Panc1 (cell line): ENCODE results near the gene CDC16. TPM values are rescaled to one million over a fixed set of nuclear protein-coding genes. Genes with fewer than 3 reads are reported as not detected.

Experiments used
- ATAC-seq: fragments of 200-7000 bp; cut with Tn5 transposase; 2 replicates; pipeline ENCODE4 v1.9.1; 2020; ENCODE audit warnings: mild to moderate bottlenecking, moderate library complexity
- BruUV-seq: library from RNA; stranded (reverse); fragments of 400-500 nt; replicated peaks from 2 replicates; lab custom pipeline; 2021; lab: Mats Ljungman, UMichigan
- CTCF ChIA-PET: fragments of 300-600 bp; sonication (Branson Sonifier 250); formaldehyde crosslinking; loops from one replicate; lab custom pipeline; 2022; ENCODE audit warnings: antibody characterized with exemption; lab: Charles Lee
- POLR2A ChIA-PET: fragments of 300-600 bp; sonication (Branson Sonifier 250); formaldehyde crosslinking; loops from one replicate; lab custom pipeline; 2022; ENCODE audit warnings: antibody characterized with exemption; lab: Charles Lee
- DNase-seq: peaks from one replicate; pipeline ENCODE4 v3.0.0-alpha.2; 2010; ENCODE audit warnings: low read depth, low spot score
- H3K27ac ChIP-seq: 2 replicates; pipeline ENCODE4 v1.5.1; 2011; ENCODE audit warnings: mild to moderate bottlenecking, low read length, inconsistent platforms
- H3K27me3 ChIP-seq: fragments of 200-500 bp; sonication (Bioruptor generic); 2 replicates; pipeline ENCODE4 v1.6.0; 2014; ENCODE audit warnings: low read length, inconsistent platforms; ENCODE audit not compliant: control insufficient read depth, insufficient read depth
- H3K36me3 ChIP-seq: fragments of 200-500 bp; sonication (Bioruptor generic); 2 replicates; pipeline ENCODE4 v1.5.1; 2014; ENCODE audit warnings: inconsistent platforms, mild to moderate bottlenecking, low read length, moderate library complexity; ENCODE audit not compliant: control insufficient read depth, insufficient read depth
- H3K4me1 ChIP-seq: 2 replicates; pipeline ENCODE4 v1.5.1; 2011; ENCODE audit warnings: inconsistent platforms, mild to moderate bottlenecking, low read length, moderate library complexity; ENCODE audit not compliant: control insufficient read depth, insufficient read depth
- H3K4me3 ChIP-seq, 2 experiments: 2 replicates each; pipeline ENCODE4 v1.5.1; 2011 to 2012; ENCODE audit warnings: low read depth in 2 of 2, low read length in 2 of 2, mild to moderate bottlenecking in 2 of 2, inconsistent platforms in 1 of 2, moderate library complexity in 1 of 2
- H3K9me3 ChIP-seq: fragments of 200-500 bp; sonication (Bioruptor generic); 2 replicates; pipeline ENCODE4 v1.5.1; 2014; ENCODE audit warnings: low read depth, mild to moderate bottlenecking, inconsistent platforms, low read length, moderate library complexity; ENCODE audit not compliant: control insufficient read depth, insufficient read depth
- CTCF ChIP-seq: fragments of 450-650 bp; IDR thresholded peaks from 2 replicates; pipeline ENCODE4 v1.5.1; 2017; ENCODE audit warnings: mild to moderate bottlenecking
- POLR2AphosphoS5 ChIP-seq: IDR thresholded peaks from 2 replicates; pipeline ENCODE4 v1.6.1; 2012; ENCODE audit warnings: mild to moderate bottlenecking, low read depth, low read length, moderate library complexity
- REST ChIP-seq, 2 experiments: IDR thresholded peaks; 2 replicates each; pipeline ENCODE4 v1.6.1; 2011 to 2012; ENCODE audit warnings: low read depth in 2 of 2, control low read depth in 1 of 2, low read length in 1 of 2, mild to moderate bottlenecking in 1 of 2, moderate library complexity in 1 of 2; ENCODE audit not compliant: insufficient read depth in 1 of 2
- SIN3A ChIP-seq: IDR thresholded peaks from 2 replicates; pipeline ENCODE4 v1.6.1; 2012; ENCODE audit warnings: low read depth, mild to moderate bottlenecking, low read length, moderate library complexity, borderline replicate concordance; ENCODE audit not compliant: insufficient read depth
- TCF7L2 ChIP-seq: IDR thresholded peaks from 2 replicates; pipeline ENCODE4 v1.6.1; 2011; ENCODE audit warnings: mild to moderate bottlenecking, low read depth, low read length, inconsistent platforms
- in situ Hi-C: cut with HindIII; loops from 2 replicates; pipeline ENCODE4 v1.10.0; 2016; ENCODE audit warnings: low sequenced_read_pairs, low pct_unique_long_range_greater_than_20kb
- intact Hi-C: fragments of 100-400 bp; cut with micrococcal nuclease; formaldehyde crosslinking; loops from one replicate; pipeline ENCODE4 v1.10.0; 2022; ENCODE audit not compliant: unreplicated experiment
- total RNA-seq: library from RNA; stranded (reverse); gene quantifications from one replicate; pipeline ENCODE4 v1.2.1, GENCODE V29; 2021; ENCODE audit not compliant: unreplicated experiment

CDC16 gene
- total RNA-seq, 1 experiment from 2014 or later, result 51.8 TPM

- in situ Hi-C loops (no loop called here), intact Hi-C loops (no loop called here)
- Histone ChIP-seq H3K9me3 (no peaks in the 10 kb centered on the region), H3K27me3 (no peaks in the 10 kb centered on the region), H3K36me3 (no peaks in the 10 kb centered on the region), H3K4me1 (peaks cover 15% of the 10 kb centered on the region), H3K27ac (no peak overlapping the region), H3K4me3 (no peak overlapping the region)
- no peak for ATAC-seq
- TF ChIP-seq TCF7L2 (no peak), POLR2AphosphoS5 (no peak)
- no TSS peak for BruUV-seq
- DNase-seq, result no peak
- CTCF ChIA-PET, result interaction anchor here (0.6 to 0.7 kb wide), 2 partner anchors 84 to 113 kb away, joined by 4 to 16 read pairs; no protein-coding TSS in a partner anchor
- POLR2A ChIA-PET, result interaction anchor here (0.6 kb wide), 1 partner anchor 101 kb away, joined by 3 read pairs; no protein-coding TSS in a partner anchor
These were observed 10.5 kb upstream of the CDC16 start for GRCh38 chr13:114224201-114224600.

- ATAC-seq, result peak; percentile 62
- Histone ChIP-seq H3K27ac (peak overlapping the region; percentile 61), H3K27me3 (no peaks in the 10 kb centered on the region), H3K4me3 (no peak overlapping the region), H3K4me1 (peaks cover 15% of the 10 kb centered on the region), H3K36me3 (no peaks in the 10 kb centered on the region), H3K9me3 (no peaks in the 10 kb centered on the region)
- DNase-seq, result no peak
- in situ Hi-C loops, result no loop called here
- intact Hi-C loops, result loop anchor here (5.0 kb wide), 1 partner anchor 98 kb away; no protein-coding TSS in a partner anchor
- no TSS peak for BruUV-seq
- CTCF ChIA-PET, result interaction anchor here (0.6 to 0.9 kb wide), 2 partner anchors 79 to 208 kb away, joined by 3 read pairs; no protein-coding TSS in a partner anchor
- TF ChIP-seq TCF7L2 (no peak), REST (IDR thresholded peaks at IDR 0.05; ENCODE audit: insufficient read depth in 1 of 2, low read depth in 2 of 2, low read length in 1 of 2) (no peak)
- POLR2A ChIA-PET, result no interaction called here
These were observed 9.1 kb upstream of the CDC16 start for GRCh38 chr13:114225610-114226009.

- peaks cover 15% of the 10 kb centered on the region for H3K4me1 ChIP-seq
- ChIA-PET CTCF (interaction anchor here (0.6 to 0.9 kb wide), 2 partner anchors 80 to 209 kb away, joined by 3 read pairs; no protein-coding TSS in a partner anchor), POLR2A (no interaction called here)
- H3K27ac ChIP-seq, result peak overlapping the region; percentile 61
- TF ChIP-seq SIN3A (no peak), REST (IDR thresholded peaks at IDR 0.05; ENCODE audit: insufficient read depth in 1 of 2, low read depth in 2 of 2, low read length in 1 of 2) (no peak), TCF7L2 (no peak), CTCF (no peak), POLR2AphosphoS5 (no peak)
- H3K9me3 ChIP-seq, result no peaks in the 10 kb centered on the region
- H3K36me3 ChIP-seq, result no peaks in the 10 kb centered on the region
- DNase-seq (no peak), ATAC-seq (peak; percentile 59)
- intact Hi-C loops (loop anchor here (5.0 kb wide), 1 partner anchor 99 kb away; no protein-coding TSS in a partner anchor), in situ Hi-C loops (no loop called here)
- no peaks in the 10 kb centered on the region for H3K27me3 ChIP-seq
- BruUV-seq, result no TSS peak
- H3K4me3 ChIP-seq, result no peak overlapping the region
These were observed 8.6 kb upstream of the CDC16 start for GRCh38 chr13:114226088-114226487.
